Measurements from ENCODE around the gene SLC37A1. TPM values are rescaled to one million over a fixed set of nuclear protein-coding genes. Genes with fewer than 3 reads are reported as not detected.

SLC37A1 gene
- total RNA-seq, 1 experiment from 2014 or later = 15.0 TPM

GRCh38 chr21:42572906-42573495, 59.3 kb downstream of the SLC37A1 start:
- ChIA-PET RAD21 (ENCODE audit: low non-redundant PET in 1 of 2, low total read pairs in 2 of 2, uncharacterized antibody in 2 of 2, unreplicated experiment in 2 of 2) (no interaction called here), CTCF (no interaction called here), POLR2A (no interaction called here)
- ATAC-seq (no peak), DNase-seq (ENCODE audit: low read depth, low spot score) (no peak)
- Histone ChIP-seq H3K27me3 (ENCODE audit: insufficient read depth, low read length) (no peaks in the 10 kb centered on the region), H3K9me2 (ENCODE audit: insufficient read depth) (no peaks in the 10 kb centered on the region), H2AFZ (ENCODE audit: low read depth, low read length, poor library complexity, severe bottlenecking) (no peak overlapping the region), H3K9ac (ENCODE audit: low read length) (no peak overlapping the region), H3K4me1 (ENCODE audit: control insufficient read depth in 1 of 2, insufficient read depth in 2 of 2, low read length in 2 of 2) (no peaks in the 10 kb centered on the region), H3K27ac (ENCODE audit: low read depth, low read length) (no peak overlapping the region), H3K79me2 (ENCODE audit: insufficient read depth, low read length) (no peaks in the 10 kb centered on the region), H3K36me3 (ENCODE audit: control insufficient read depth in 1 of 2, insufficient read depth in 2 of 2, low read length in 2 of 2) (no peaks in the 10 kb centered on the region), H3K4me3 (replicated peaks in 1 of 2; ENCODE audit: low read depth in 1 of 2, low read length in 2 of 2) (no peak overlapping the region), H3K4me2 (ENCODE audit: low read length) (no peak overlapping the region), H4K20me1 (ENCODE audit: insufficient read depth) (no peaks in the 10 kb centered on the region), H3K9me3 (ENCODE audit: control insufficient read depth in 1 of 2, insufficient read depth in 1 of 2, low read depth in 1 of 2, low read length in 2 of 2) (no peaks in the 10 kb centered on the region; a peak in 2 of 4 replicates)
- TF ChIP-seq TCF7L2 (IDR thresholded peaks at IDR 0.05; ENCODE audit: borderline replicate concordance, extremely low read depth, insufficient read depth, insufficient read length) = no peak
- TF ChIP-seq YY1 (IDR thresholded peaks at IDR 0.05; ENCODE audit: extremely low read depth, insufficient replicate concordance, low read depth, low read length) = no peak
- no peak for TF ChIP-seq EZH2 (IDR thresholded peaks at IDR 0.05)
- no peak for TF ChIP-seq ZFX (IDR thresholded peaks at IDR 0.05)
- no peak for TF ChIP-seq JUND (IDR thresholded peaks at IDR 0.05)
- no peak for TF ChIP-seq POLR2A (IDR thresholded peaks at IDR 0.05; ENCODE audit: borderline replicate concordance, extremely low read depth, insufficient read depth, insufficient read length)
- no peak for TF ChIP-seq CBX3 (IDR thresholded peaks at IDR 0.05; ENCODE audit: low read depth)
- intact Hi-C loops (cut with micrococcal nuclease) = no loop called here
- BruUV-seq (replicated peaks) = no TSS peak

GRCh38 chr21:42574234-42575027, 60.8 kb downstream of the SLC37A1 start:
- Histone ChIP-seq H3K4me1 (ENCODE audit: control insufficient read depth in 1 of 2, insufficient read depth in 2 of 2, low read length in 2 of 2) (no peaks in the 10 kb centered on the region), H4K20me1 (ENCODE audit: insufficient read depth) (no peaks in the 10 kb centered on the region), H3K79me2 (ENCODE audit: insufficient read depth, low read length) (no peaks in the 10 kb centered on the region), H3K36me3 (ENCODE audit: control insufficient read depth in 1 of 2, insufficient read depth in 2 of 2, low read length in 2 of 2) (no peaks in the 10 kb centered on the region), H3K27ac (ENCODE audit: low read depth, low read length) (no peak overlapping the region), H3K9me2 (ENCODE audit: insufficient read depth) (no peaks in the 10 kb centered on the region), H3K27me3 (ENCODE audit: insufficient read depth, low read length) (no peaks in the 10 kb centered on the region), H3K4me2 (ENCODE audit: low read length) (no peak overlapping the region), H3K4me3 (replicated peaks in 1 of 2; ENCODE audit: low read depth in 1 of 2, low read length in 2 of 2) (no peak overlapping the region), H2AFZ (ENCODE audit: low read depth, low read length, poor library complexity, severe bottlenecking) (no peak overlapping the region), H3K9me3 (ENCODE audit: control insufficient read depth in 1 of 2, insufficient read depth in 1 of 2, low read depth in 1 of 2, low read length in 2 of 2) (no peaks in the 10 kb centered on the region; a peak in 2 of 4 replicates), H3K9ac (ENCODE audit: low read length) (no peak overlapping the region)
- no peak for DNase-seq (ENCODE audit: low read depth, low spot score)
- intact Hi-C loops (cut with micrococcal nuclease) = no loop called here
- TF ChIP-seq CBX3 (IDR thresholded peaks at IDR 0.05; ENCODE audit: low read depth) (no peak), CTCF (IDR thresholded peaks at IDR 0.05 in 2 of 3, conservative IDR thresholded peaks at IDR 0.05 in 1 of 3; ENCODE audit: borderline replicate concordance in 1 of 3, insufficient read depth in 1 of 3, low read depth in 2 of 3, low read length in 2 of 3) (peak in 2 of 3 experiments; percentile 39; a peak in 4 of 6 replicates)
- BruUV-seq (replicated peaks) = no TSS peak
- ChIA-PET POLR2A (no interaction called here), CTCF (no interaction called here), RAD21 (ENCODE audit: low non-redundant PET in 1 of 2, low total read pairs in 2 of 2, uncharacterized antibody in 2 of 2, unreplicated experiment in 2 of 2) (no interaction called here)
- peak; percentile 53; the same call in 1 of the 2 replicates for ATAC-seq

All from HCT116 (cell line).